Measurements from ENCODE around the gene ZEB2. TPM values are rescaled to one million over a fixed set of nuclear protein-coding genes. Genes with fewer than 3 reads are reported as not detected.
A peak's percentile ranks its signal among the peaks of the same experiment; 100 is the strongest.

The ZEB2 gene
- total RNA-seq, 2 experiments from 2014 or later: 9.0 to 10.5 TPM

- H3K27me3 Mint-ChIP-seq: no peaks in the 10 kb centered on the region
- no peak overlapping the region for H3K4me3 Mint-ChIP-seq
- no peaks in the 10 kb centered on the region for H3K9me3 Mint-ChIP-seq
- H3K4me1 Mint-ChIP-seq: peaks cover 10% of the 10 kb centered on the region
- no peak for DNase-seq
- no peak overlapping the region for H3K27ac Mint-ChIP-seq
- no peaks in the 10 kb centered on the region for H3K36me3 Mint-ChIP-seq
Observed at GRCh38 chr2:144466637-144467036, 53.3 kb downstream of the ZEB2 start.

GRCh38 chr2:144465749-144466148 lies 54.2 kb downstream of the ZEB2 start:
- H3K27ac Mint-ChIP-seq: no peak overlapping the region
- H3K4me3 Mint-ChIP-seq: no peak overlapping the region
- H3K27me3 Mint-ChIP-seq: no peaks in the 10 kb centered on the region
- no peaks in the 10 kb centered on the region for H3K36me3 Mint-ChIP-seq
- DNase-seq: no peak
- H3K9me3 Mint-ChIP-seq: no peaks in the 10 kb centered on the region
- H3K4me1 Mint-ChIP-seq: peaks cover 1% of the 10 kb centered on the region

- H3K9me3 Mint-ChIP-seq: no peaks in the 10 kb centered on the region
- no peak for DNase-seq
- no peaks in the 10 kb centered on the region for H3K27me3 Mint-ChIP-seq
Observed at GRCh38 chr2:144464730-144465129, 55.2 kb downstream of the ZEB2 start.

GRCh38 chr2:144463266-144463665 lies 56.7 kb downstream of the ZEB2 start:
- peaks cover 17% of the 10 kb centered on the region for H3K4me1 Mint-ChIP-seq
- H3K9me3 Mint-ChIP-seq: no peaks in the 10 kb centered on the region

More at GRCh38 chr2:144464730-144465129, 55.2 kb downstream of the ZEB2 start:
- Mint-ChIP-seq H3K36me3 (no peaks in the 10 kb centered on the region), H3K4me1 (peaks cover 4% of the 10 kb centered on the region), H3K27ac (no peak overlapping the region), H3K4me3 (no peak overlapping the region)

GRCh38 chr2:144462266-144462665 lies 57.7 kb downstream of the ZEB2 start:
- Mint-ChIP-seq H3K9me3 (no peaks in the 10 kb centered on the region), H3K27ac (no peak overlapping the region), H3K4me1 (peaks cover 17% of the 10 kb centered on the region), H3K4me3 (no peak overlapping the region), H3K27me3 (peaks cover 8% of the 10 kb centered on the region), H3K36me3 (no peaks in the 10 kb centered on the region)
- no peak for DNase-seq

More at GRCh38 chr2:144463266-144463665, 56.7 kb downstream of the ZEB2 start:
- DNase-seq: no peak
- Mint-ChIP-seq H3K36me3 (no peaks in the 10 kb centered on the region), H3K27ac (no peak overlapping the region), H3K27me3 (peaks cover 8% of the 10 kb centered on the region), H3K4me3 (no peak overlapping the region)

GRCh38 chr2:144461308-144461766 lies 58.6 kb downstream of the ZEB2 start:
- H3K36me3 Mint-ChIP-seq: no peaks in the 10 kb centered on the region
- no peak for DNase-seq
- peaks cover 8% of the 10 kb centered on the region for H3K27me3 Mint-ChIP-seq
- H3K4me1 Mint-ChIP-seq: peaks cover 17% of the 10 kb centered on the region
- H3K27ac Mint-ChIP-seq: no peak overlapping the region
- no peaks in the 10 kb centered on the region for H3K9me3 Mint-ChIP-seq
- H3K4me3 Mint-ChIP-seq: no peak overlapping the region

GRCh38 chr2:144460727-144461307 lies 59.1 kb downstream of the ZEB2 start:
- H3K4me1 Mint-ChIP-seq: peaks cover 17% of the 10 kb centered on the region
- no peaks in the 10 kb centered on the region for H3K9me3 Mint-ChIP-seq
- H3K27ac Mint-ChIP-seq: no peak overlapping the region
- no peak for DNase-seq
- peaks cover 8% of the 10 kb centered on the region for H3K27me3 Mint-ChIP-seq
- H3K36me3 Mint-ChIP-seq: no peaks in the 10 kb centered on the region
- no peak overlapping the region for H3K4me3 Mint-ChIP-seq

- Mint-ChIP-seq H3K4me1 (peaks cover 22% of the 10 kb centered on the region), H3K27ac (peak overlapping the region; percentile 4), H3K9me3 (no peaks in the 10 kb centered on the region), H3K4me3 (no peak overlapping the region), H3K27me3 (peaks cover 11% of the 10 kb centered on the region), H3K36me3 (no peaks in the 10 kb centered on the region)
- no peak for DNase-seq
Observed at GRCh38 chr2:144459937-144460336, 60.0 kb downstream of the ZEB2 start.

GRCh38 chr2:144459286-144459685 lies 60.6 kb downstream of the ZEB2 start:
- H3K27me3 Mint-ChIP-seq: peaks cover 11% of the 10 kb centered on the region
- no peak overlapping the region for H3K4me3 Mint-ChIP-seq
- DNase-seq: no peak
- peaks cover 28% of the 10 kb centered on the region for H3K4me1 Mint-ChIP-seq
- no peaks in the 10 kb centered on the region for H3K9me3 Mint-ChIP-seq
- H3K36me3 Mint-ChIP-seq: no peaks in the 10 kb centered on the region
- H3K27ac Mint-ChIP-seq: no peak overlapping the region

GRCh38 chr2:144458541-144458940 lies 61.4 kb downstream of the ZEB2 start:
- peaks cover 31% of the 10 kb centered on the region for H3K4me1 Mint-ChIP-seq
- no peak overlapping the region for H3K27ac Mint-ChIP-seq
- no peaks in the 10 kb centered on the region for H3K9me3 Mint-ChIP-seq
- DNase-seq: no peak
- H3K4me3 Mint-ChIP-seq: no peak overlapping the region
- peaks cover under 1% of the 10 kb centered on the region for H3K36me3 Mint-ChIP-seq
- peaks cover 11% of the 10 kb centered on the region for H3K27me3 Mint-ChIP-seq

GRCh38 chr2:144456680-144457079 lies 63.2 kb downstream of the ZEB2 start:
- Mint-ChIP-seq H3K27me3 (peaks cover 23% of the 10 kb centered on the region), H3K36me3 (peaks cover 2% of the 10 kb centered on the region), H3K27ac (no peak overlapping the region), H3K9me3 (no peaks in the 10 kb centered on the region), H3K4me1 (peaks cover 48% of the 10 kb centered on the region), H3K4me3 (no peak overlapping the region)
- DNase-seq: no peak

GRCh38 chr2:144455987-144456386 lies 63.9 kb downstream of the ZEB2 start:
- H3K27me3 Mint-ChIP-seq: peaks cover 25% of the 10 kb centered on the region
- peaks cover 48% of the 10 kb centered on the region for H3K4me1 Mint-ChIP-seq
- no peak for DNase-seq
- H3K27ac Mint-ChIP-seq: no peak overlapping the region
- no peak overlapping the region for H3K4me3 Mint-ChIP-seq
- H3K9me3 Mint-ChIP-seq: no peaks in the 10 kb centered on the region
- H3K36me3 Mint-ChIP-seq: peaks cover 2% of the 10 kb centered on the region

GRCh38 chr2:144454466-144455287 lies 65.2 kb downstream of the ZEB2 start:
- H3K4me1 Mint-ChIP-seq: peaks cover 43% of the 10 kb centered on the region
- H3K27me3 Mint-ChIP-seq: peaks cover 25% of the 10 kb centered on the region
- no peak overlapping the region for H3K4me3 Mint-ChIP-seq
- no peak for DNase-seq
- no peaks in the 10 kb centered on the region for H3K9me3 Mint-ChIP-seq
- H3K36me3 Mint-ChIP-seq: peaks cover 2% of the 10 kb centered on the region
- no peak overlapping the region for H3K27ac Mint-ChIP-seq

GRCh38 chr2:144453486-144454158 lies 66.3 kb downstream of the ZEB2 start:
- no peaks in the 10 kb centered on the region for H3K9me3 Mint-ChIP-seq
- H3K4me1 Mint-ChIP-seq: peaks cover 41% of the 10 kb centered on the region
- peaks cover 2% of the 10 kb centered on the region for H3K36me3 Mint-ChIP-seq
- peaks cover 18% of the 10 kb centered on the region for H3K27me3 Mint-ChIP-seq
- no peak overlapping the region for H3K27ac Mint-ChIP-seq
- H3K4me3 Mint-ChIP-seq: no peak overlapping the region
- DNase-seq: no peak

GRCh38 chr2:144452989-144453336 lies 67.0 kb downstream of the ZEB2 start:
- no peak for DNase-seq
- Mint-ChIP-seq H3K9me3 (no peaks in the 10 kb centered on the region), H3K4me3 (no peak overlapping the region), H3K4me1 (peaks cover 43% of the 10 kb centered on the region), H3K27ac (no peak overlapping the region), H3K36me3 (peaks cover 2% of the 10 kb centered on the region), H3K27me3 (peaks cover 18% of the 10 kb centered on the region)

Measured in activated naive CD8-positive, alpha-beta T cell treated with anti-CD3 and anti-CD28 coated beads for 36 hours (primary cell).